Stimulated activated CD4-positive, alpha-beta T cell treated with anti-CD3 and anti-CD28 coated beads, TNF-alpha, amount 100 ng/mL, for 48 hours (primary cell): Measurements from ENCODE around the gene DIO2.

ENCODE experiments used
- DNase-seq, 3 donors: peaks; one replicate each; pipeline ENCODE4 v3.0.0-alpha.2; 2020; ENCODE audit warnings: low read depth in 3 of 3

DIO2 gene

DNA sequence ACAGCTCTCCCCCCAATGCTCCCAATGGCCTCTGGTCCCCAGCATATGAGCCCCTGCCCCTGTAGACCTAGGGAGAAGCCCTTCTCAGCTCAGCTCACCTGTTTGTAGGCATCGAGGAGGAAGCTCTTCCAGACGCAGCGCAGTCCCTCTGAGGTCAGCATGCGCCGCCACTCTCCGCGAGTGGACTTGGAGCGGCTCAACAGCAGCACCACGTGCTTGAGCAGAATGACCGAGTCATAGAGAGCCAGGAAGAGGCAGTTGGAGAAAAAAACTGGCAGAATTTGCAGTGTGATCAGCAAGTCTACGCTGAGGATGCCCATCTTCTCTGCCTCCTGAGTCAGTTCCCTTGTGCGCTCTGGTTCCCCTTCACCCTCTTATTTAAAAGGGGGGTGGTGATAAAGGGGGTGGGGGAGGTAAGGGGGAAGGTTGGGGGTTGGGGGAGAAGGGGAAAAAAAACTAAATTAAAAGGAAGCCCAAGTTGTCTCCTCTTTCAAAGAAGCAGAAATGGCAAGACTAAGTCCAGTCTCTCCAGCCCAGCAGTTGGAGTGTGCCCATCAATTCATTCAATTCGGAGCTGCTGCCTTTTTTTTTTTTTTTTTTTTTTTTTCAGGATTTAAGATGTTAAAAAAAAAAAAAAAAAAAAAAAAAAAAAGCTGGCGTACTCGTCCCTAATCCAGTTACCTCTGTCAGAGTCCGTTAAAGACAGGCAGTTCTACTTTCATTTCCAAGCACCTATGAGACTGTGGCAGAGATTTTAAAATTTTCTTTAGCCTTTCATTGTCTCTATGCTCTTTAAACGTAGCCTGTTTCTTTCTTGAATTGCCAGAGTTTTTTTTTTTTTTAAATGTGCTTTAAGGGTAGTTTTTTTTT is at the start of gene DIO2:
Gene DIO2, minus strand, starts transcription at position 352 of the 870 bp plus-strand sequence. Its CDS starts 32 bp downstream, at position 320.
- DNase-seq: no peak

DNA sequence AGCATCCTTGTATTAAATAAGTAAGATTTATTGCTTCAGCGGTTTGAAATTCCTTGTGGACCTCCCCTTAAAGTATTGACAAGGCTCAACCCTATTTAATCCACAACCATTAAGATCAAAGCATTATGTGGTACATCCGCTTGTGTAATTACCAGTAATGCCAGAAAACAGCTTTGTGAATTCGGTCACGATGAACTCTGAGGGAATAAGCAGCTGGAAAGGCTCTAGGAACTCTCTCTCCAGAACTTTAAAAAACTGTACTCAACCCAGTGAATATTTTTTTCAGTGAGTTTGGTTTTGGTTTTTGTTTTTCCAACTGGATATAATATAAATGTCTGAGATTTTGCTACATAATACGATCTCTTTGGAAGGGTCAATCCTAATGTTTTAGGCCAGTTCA is 49.3 kb upstream of the DIO2 start:
- DNase-seq: no peak

DNA sequence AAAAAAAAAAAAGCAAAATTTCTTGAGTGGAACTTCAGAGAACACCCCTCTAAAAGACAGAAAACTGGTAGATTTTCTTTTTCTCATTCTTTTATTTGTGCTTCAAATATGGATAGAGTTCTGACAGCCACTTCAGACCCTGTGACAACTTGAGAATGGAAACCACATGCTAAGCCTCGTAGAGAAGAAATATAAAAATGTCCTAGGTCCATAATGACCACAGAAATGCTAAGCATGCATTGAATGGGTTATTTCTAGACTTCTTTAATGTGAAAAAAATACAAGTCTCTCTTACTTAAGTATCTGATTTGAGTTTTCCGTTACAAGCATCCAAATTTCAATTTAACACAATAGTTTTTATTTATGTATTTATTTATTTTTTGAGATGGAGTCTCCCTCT is 28.3 kb upstream of the DIO2 start:
- DNase-seq: no peak

DNA sequence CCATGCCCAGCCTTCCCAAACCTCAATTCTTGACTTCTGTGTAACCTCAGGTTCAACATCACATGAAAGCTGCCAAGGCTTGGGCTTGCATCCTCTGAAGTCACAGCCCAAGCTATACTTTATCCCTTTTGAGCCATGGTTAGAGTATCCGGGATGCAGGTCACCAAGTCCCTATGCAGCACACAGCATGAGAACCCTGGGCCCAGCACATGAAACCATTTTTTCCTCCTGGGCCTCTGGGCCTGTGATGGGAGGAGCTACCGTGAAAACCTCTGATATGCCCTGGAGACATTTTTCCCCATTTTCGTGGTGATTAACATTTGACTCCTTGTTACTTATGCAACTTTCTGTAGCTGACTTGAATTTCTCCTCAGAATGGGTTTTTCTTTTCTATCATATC is 25.8 kb upstream of the DIO2 start:
- DNase-seq: no peak

DNA sequence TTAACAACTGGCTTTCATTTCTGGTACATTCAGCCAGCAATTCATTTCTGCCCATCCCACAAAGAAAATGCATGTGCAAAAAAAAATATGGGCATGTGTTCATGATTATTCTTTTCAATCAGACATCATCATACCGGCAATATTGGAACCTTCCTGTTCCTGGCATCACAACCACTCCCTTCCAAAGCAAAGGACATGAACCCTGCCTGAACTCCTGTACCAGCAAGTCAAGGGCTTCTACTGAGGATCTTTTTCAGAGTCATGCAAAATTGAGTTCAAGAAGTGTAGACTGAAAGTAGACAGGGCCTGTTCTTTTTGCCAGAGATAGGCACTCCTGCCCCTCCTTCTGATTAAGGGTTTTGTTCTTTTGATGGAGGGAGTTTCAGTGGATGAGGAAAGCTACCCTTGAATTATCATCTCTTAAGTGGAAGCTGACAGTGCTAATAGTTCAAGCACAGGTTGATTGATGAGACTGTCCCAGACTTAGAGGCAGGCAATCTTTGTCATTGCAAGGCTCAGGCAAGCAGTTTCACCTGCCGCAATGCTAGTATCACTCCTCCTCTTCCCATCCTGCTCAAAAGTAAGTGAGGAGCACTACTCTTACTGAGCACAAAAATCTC is 22.3 kb upstream of the DIO2 start:
- no peak for DNase-seq

DNA sequence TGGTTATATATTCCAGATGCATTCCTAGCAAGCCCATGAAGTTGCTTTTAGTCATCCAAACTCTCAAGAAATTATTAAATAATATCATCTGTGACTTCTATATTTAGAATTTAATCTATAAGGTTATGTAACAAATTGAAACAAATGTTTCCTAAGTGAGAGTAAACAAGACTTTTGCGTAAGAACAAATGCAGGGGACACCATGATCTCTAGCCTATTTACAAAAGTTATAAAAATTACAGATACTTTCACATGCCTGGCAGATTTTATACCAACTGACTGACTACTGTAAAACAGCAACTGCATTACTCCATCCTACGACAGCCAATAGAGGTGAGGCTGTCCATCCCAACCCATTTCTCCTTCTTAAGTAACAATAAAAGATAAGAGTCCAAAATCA is 20.4 kb upstream of the DIO2 start:
- no peak for DNase-seq

DNA sequence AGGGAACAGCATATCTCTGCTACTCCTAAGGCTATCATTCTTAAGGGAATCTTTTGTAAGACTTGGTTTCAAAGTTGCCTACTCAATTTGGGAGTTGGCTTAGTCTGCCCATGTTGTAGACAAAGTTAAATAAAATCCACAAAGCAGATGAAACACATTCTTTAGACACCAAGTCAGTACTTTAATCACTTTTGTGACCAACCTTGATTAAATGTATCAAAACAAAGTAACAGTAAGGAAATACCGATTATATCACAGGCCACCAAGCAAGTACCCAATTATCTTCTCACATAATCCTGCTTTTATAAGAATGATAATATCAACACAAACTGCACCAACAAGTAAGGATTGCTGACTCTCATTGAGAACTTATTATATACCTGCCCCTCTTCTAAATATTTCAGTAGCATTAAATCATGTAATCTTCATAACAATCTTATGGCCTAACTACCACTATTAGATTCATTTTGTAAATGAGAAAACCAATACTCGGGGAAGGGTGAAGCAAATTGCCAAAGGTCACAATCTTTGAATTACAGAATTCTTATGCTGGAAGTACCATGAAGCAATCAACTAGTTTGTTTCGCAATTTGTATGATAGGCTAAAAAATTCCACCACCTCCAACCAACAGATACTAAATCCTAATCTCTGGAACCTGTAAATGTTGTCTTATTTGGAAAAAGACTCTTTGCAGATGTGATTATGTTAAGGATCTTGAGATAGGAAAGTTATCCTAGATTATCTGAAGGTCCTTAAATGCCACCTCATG is 12.6 kb upstream of the DIO2 start:
- DNase-seq: no peak

DNA sequence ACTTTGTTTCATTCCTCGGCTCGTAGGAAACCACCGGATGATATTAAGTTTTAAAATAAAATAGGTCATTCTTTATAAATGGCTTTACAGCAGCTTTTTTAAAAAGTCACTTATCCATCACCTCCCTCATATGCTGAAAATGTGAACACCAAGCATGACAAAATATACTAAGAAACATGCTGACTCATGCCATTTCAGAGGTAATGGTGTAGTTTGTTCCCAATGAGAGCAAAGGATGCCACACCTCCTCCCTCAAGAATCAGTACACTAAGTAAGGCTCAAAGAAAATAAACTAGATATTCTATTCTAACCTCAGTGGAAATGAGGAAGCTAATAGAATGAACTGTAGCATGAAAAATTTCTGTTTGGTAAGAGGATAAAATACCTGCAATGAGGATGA is 5.5 kb upstream of the DIO2 start:
- no peak for DNase-seq

DNA sequence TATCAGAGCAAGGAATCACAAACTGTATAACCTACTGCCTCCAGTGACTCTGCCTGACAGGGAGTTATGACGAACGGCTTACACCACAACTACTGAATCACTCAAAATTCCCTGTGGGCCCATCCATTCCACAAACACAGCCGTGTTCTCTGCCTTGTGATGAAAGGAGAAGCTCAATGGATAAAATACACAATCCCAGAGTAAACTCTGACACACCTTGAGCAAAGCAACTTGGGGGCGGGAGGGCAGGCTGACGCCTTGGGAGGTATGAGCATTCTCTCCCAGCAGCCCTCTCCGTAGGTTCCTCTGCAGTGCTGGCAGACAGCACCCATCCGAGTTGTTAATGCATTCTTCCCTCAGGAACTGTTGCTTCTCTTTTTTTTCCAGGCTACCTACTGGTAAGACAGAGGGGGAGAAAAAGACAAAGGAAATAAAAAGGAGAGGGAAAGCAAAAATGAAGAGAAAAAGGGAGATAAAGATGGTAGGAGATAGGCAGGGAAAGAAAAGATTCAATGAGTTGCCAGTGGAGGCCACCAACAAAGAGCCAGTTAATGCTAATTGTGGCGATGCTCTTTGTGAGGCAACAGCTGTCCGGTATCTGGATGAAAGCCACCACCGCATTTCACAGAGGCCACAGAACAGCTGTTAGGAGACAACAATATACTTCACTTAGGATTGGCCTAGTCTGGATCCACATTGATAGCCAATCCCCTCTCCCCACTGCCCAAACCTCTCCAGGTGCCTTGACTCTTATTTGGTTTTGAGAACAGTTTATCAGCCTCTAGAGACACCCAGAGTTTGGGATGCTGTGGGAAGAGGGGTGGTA is 4.7 kb upstream of the DIO2 start:
- DNase-seq: no peak

DNA sequence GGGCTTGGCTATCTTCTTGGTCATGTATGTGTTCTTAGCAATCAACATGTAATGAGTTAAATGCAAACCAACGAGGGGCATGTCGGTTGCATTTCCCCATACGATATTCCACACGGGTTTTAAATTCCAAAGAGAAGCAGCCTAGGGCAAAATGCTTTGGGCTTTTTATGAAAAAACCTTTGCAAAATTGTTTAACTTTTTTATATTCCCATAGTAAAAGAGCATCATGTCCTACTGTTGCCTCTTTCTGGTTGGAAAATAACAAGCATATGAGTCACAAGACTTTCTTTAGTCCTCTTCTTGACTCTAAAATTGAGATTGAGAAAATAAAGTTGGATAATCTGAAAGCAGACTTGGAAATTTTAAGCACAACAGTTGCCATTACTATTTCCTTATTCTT is 3.8 kb upstream of the DIO2 start:
- no peak for DNase-seq

DNA sequence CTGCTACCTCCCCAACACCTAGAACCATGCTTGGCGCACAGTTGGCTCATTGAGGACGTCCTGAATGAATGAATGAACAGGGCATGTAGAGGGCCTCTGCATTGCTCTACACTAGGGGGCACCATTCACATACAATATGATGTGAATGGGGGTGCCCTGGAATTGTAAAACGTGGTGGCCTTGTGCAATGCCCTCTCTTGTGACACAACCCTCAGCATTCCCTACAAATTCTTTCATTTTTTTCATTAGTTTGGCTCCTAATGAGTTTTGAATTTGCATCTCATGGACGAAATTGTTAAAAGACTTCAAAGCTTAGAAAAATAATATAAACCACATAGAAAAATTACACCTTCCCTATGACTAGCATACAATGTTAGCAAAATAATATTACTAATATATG is 2.3 kb upstream of the DIO2 start:
- DNase-seq: no peak

DNA sequence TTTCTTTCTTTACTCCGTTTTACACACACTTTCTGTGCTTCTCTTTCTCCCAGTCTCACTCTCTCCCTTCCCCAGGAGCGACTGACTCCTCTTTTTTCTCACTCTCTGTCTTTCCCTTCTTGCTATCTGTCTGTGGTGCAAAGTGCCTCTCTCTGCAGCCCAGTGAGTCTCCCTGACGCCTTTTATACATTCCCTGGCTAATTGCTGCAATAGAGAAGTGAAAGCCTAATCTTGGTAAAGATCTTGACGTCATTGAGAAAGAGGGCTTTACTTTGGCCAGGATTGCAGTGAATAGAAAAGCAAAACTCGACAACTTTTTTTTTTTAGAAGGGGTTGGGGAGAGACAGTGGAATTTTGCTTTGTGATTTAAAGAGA is 706 bp upstream of the DIO2 start:
- no peak for DNase-seq

DNA sequence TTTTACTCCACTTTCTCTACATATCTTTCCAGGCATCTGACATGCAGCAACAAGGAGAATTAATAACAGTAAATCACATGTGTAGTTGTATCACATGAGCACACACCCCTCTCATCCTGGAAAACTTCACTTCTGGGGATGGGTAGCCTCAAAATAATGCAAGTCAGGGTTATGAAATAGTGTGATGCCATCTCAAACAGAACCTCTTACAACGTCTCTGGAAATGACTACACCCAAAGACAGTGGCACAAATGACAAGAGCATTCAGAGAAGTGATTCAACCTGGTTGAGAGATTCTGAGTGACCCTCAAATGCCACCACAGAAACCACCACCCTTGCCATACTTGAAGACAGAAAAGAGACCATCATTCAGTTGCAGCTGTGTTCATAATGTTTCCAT is 2.8 kb downstream of the DIO2 start:
- DNase-seq: no peak

DNA sequence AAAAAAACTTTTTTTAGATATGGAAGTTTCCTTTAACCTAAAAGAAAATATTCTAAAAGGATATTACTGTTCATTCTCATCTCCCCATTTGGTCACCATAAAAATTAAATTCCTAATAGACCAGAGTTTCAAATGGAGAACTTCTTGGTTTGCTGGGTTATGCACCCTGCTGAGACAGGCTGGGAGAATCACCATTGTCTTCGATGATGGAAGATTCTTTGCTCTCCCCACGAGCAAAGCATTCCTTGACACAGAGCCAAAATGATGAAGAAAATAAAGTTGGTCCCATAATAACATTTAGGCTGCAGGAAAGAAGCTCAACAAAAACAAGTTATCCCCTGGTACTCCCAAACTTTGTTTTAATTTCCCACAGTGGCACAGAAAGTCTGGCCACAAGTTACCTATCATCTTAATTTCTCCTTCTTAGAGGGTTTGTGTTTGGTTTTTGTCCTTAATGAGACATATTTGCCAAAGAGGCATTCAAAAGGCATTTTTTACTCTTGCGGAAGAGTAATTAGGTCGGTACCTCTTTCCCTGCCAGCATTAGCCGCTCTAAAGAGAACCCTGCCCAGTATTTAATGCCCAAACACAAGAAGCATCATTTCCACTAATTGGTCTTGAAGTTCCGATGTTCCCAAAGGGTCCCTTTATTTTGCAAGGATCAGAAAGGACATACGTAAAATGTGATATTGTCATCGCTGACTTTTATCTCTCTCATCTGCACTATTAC is 4.8 kb downstream of the DIO2 start:
- DNase-seq: no peak

DNA sequence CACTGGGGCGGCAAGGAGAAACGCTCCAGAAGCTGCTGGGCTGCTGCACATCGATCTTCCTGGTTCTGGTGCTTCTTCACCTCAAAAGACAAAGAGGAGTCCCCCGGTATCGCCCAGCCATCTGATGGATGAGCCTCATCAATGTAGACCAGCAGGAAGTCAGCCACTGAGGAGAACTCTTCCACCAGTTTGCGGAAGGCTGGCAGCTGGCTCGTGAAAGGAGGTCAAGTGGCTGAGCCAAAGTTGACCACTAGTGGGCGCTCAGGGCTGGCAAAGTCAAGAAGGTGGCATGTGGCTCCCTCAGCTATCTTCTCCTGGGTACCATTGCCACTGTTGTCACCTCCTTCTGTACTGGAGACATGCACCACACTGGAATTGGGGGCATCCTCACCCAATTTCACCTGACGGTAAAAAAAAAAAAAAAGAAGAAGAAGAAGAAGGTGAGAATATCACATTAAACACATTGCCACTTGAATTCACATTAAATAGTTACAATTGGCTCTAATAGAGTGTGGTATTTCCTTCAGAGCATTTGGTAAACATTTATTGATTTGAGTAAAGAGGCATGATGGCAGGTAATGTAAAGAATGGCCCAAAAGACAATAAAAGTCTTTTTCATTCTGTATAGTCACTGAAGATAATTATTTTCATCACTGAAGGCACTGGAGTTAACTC is 8.3 kb downstream of the DIO2 start:
- DNase-seq: peak in 1 of 3 donors; percentile 6

DNA sequence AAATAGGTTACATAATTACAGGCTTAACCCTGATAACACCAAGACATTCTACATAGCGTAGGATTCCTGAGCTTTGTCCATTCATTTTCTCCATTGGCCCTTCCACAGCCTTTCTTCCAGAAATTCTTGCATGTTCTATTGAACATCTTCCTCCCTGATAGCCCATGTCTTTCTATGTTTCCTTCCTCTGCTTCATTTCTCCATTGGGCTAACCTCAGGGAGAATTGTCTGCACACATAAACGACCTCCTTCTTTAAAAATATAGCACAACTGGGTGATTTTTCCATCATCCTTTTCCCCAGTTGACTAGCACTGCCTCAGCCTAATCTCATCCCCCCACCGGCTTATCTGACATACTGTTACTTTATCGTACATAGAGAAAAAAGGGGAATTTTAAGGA is 11.2 kb downstream of the DIO2 start:
- no peak for DNase-seq

DNA sequence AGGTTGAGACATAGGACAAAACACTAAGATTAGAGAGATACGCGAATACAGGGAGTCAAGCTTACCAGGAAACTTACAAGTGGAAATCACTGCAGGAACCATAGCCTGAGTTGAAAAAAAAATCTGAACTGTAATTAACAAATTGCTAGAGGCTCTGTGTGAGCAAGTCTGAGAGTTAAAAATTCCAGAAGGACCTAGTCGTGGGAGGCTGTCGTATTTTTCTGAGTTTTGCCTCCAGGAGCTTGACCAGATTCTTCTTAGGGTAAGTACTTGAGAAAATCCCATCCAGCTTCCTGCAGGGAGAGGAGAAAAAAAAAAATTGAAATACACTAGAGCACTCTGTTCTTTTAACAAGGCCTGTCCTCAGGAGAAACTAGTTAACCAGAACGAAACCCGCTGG is 22.7 kb downstream of the DIO2 start:
- DNase-seq: no peak

DNA sequence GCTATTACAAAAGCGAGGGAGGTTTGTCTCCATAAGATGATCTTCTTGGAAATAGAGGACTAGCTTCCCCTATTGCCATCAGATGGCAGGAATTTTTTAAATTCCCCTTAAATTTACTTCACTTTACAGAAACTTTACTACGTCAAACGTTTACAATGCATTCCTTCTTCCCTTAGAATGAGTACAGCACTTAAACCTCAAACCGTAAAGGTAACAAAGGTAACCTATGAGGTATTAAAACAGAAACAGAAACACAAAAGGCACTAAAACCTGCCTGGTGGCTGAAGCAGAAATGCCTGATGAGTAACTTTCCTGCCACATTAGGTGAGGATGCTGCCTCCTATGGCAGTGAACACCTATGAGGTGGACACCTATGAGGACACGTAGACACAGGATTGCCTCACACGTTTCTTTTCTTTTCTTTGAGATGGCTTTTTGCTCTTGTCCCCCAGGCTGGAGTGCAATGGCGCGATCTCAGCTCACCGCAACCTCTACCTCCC is 25.0 kb downstream of the DIO2 start:
- no peak for DNase-seq

DNA sequence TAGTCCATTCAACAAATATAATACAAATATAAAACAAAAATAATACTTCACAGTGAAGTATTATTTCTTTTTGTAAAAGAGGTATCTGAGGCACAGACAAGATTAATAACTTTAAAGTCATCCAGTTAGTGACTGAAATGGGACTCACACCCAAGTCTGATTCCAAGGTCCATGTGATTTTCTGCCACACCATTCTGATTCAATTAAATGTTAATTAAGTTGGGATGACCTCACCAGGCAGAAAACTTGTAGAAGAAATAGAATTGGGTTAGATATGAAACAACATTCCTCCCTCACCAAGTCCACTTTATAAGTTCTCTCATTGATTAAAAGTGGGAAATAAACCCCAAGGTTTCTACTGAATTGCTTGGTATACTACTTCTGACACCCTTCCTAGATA is 34.4 kb downstream of the DIO2 start:
- no peak for DNase-seq

DNA sequence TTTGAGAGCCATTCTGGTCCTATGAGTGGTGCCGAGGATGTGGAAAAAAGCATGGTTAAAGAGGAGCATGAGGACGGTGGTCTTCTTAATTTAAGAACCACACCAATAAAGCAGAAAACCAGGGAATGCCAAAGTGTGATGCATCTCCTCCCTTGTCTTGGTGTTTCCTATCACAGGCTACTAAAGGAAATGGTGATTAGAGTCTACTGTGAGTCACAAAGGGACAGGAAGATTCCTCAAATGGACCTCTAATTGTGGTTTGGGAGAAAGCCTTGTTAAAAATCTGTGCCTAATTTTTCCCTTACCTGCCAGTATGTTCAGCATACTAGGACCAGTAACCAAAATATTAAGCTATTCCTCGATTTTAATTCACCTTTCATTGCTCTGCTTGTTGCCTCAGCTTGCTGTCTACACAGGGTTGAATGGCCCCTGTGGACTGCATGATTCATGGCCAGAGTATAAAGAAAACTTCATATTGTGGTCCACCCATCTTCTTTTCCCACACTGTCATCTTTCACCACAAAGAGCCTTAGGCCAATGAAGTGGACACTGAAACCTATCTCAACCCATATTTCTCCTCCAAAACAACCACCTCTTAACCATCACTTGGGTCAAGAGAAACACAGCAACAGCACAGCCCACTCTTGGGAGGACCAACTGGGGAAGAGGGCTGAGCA is 38.8 kb downstream of the DIO2 start:
- no peak for DNase-seq
